Activated T-cell treated with anti-CD3 and anti-CD28 coated beads, Interleukin-2, amount 50 U/mL, for 1 hour (primary cell): Measurements from ENCODE around the gene TOP1.

ENCODE experiments used
- DNase-seq: peaks from one replicate; pipeline ENCODE4 v3.0.0-alpha.2; 2020

Gene TOP1

GRCh38 chr20:41038149-41038877 is 9.7 kb downstream of the TOP1 start:
- DNase-seq = no peak

GRCh38 chr20:41038878-41039404 is 10.3 kb downstream of the TOP1 start:
- DNase-seq = no peak

GRCh38 chr20:41040855-41041254 is 12.2 kb downstream of the TOP1 start:
- DNase-seq = no peak

- DNase-seq = no peak
Observed at GRCh38 chr20:41041693-41042092, 13.1 kb downstream of the TOP1 start.

GRCh38 chr20:41044409-41045062 is 15.9 kb downstream of the TOP1 start:
- DNase-seq = no peak

- DNase-seq = no peak
Observed at GRCh38 chr20:41045671-41046070, 17.0 kb downstream of the TOP1 start.

- DNase-seq = no peak
Observed at GRCh38 chr20:41046716-41047115, 18.1 kb downstream of the TOP1 start.

- no peak for DNase-seq
Observed at GRCh38 chr20:41047279-41047974, 18.8 kb downstream of the TOP1 start.

GRCh38 chr20:41047975-41048305 is 19.3 kb downstream of the TOP1 start:
- DNase-seq = no peak

- DNase-seq = no peak
Observed at GRCh38 chr20:41048461-41049301, 20.1 kb downstream of the TOP1 start.

GRCh38 chr20:41049451-41049850 is 20.8 kb downstream of the TOP1 start:
- no peak for DNase-seq

GRCh38 chr20:41050361-41051008 is 21.9 kb downstream of the TOP1 start:
- no peak for DNase-seq

- no peak for DNase-seq
Observed at GRCh38 chr20:41051009-41051825, 22.6 kb downstream of the TOP1 start.

- no peak for DNase-seq
Observed at GRCh38 chr20:41052742-41053419, 24.3 kb downstream of the TOP1 start.

- DNase-seq = no peak
Observed at GRCh38 chr20:41054070-41054846, 25.6 kb downstream of the TOP1 start.

GRCh38 chr20:41054847-41055230 is 26.2 kb downstream of the TOP1 start:
- no peak for DNase-seq

- no peak for DNase-seq
Observed at GRCh38 chr20:41055679-41056078, 27.1 kb downstream of the TOP1 start.

- no peak for DNase-seq
Observed at GRCh38 chr20:41057999-41058673, 29.5 kb downstream of the TOP1 start.
